RWPE2 (cell line): ENCODE measurements around the gene MILR1.
A peak's percentile ranks its signal among the peaks of the same experiment; 100 is the strongest.

Source experiments
- ATAC-seq: fragments of 200-7000 bp; cut with Tn5 transposase; 3 replicates; pipeline ENCODE4 v1.9.1; 2021; ENCODE audit warnings: low read depth
- DNase-seq: peaks from one replicate; pipeline ENCODE4 v3.0.0-alpha.2; 2020; ENCODE audit warnings: low spot score
- H3K27ac ChIP-seq: fragments of 450-650 bp; 2 replicates; pipeline ENCODE4 v1.5.1; 2017; ENCODE audit warnings: mild to moderate bottlenecking; ENCODE audit not compliant: poor library complexity, severe bottlenecking
- H3K27me3 ChIP-seq: fragments of 250-450 bp; sonication (Bioruptor Pico); 2 replicates; pipeline ENCODE4 v1.5.1; 2021; ENCODE audit warnings: mild to moderate bottlenecking, moderate library complexity; ENCODE audit not compliant: insufficient read depth, poor library complexity, severe bottlenecking
- H3K36me3 ChIP-seq: fragments of 250-450 bp; sonication (Bioruptor Pico); 2 replicates; pipeline ENCODE4 v1.5.1; 2020; ENCODE audit warnings: low read depth, mild to moderate bottlenecking, moderate library complexity
- H3K4me1 ChIP-seq: fragments of 250-450 bp; sonication (Bioruptor Pico); 2 replicates; pipeline ENCODE4 v1.5.1; 2021; ENCODE audit warnings: mild to moderate bottlenecking, moderate library complexity; ENCODE audit not compliant: insufficient read depth, poor library complexity, severe bottlenecking
- H3K4me3 ChIP-seq: fragments of 250-450 bp; sonication (Bioruptor Pico); 2 replicates; pipeline ENCODE4 v1.5.1; 2021; ENCODE audit warnings: mild to moderate bottlenecking, moderate library complexity; ENCODE audit not compliant: severe bottlenecking
- H3K9me3 ChIP-seq: fragments of 250-450 bp; sonication (Bioruptor Pico); 2 replicates; pipeline ENCODE4 v1.5.1; 2021; ENCODE audit warnings: mild to moderate bottlenecking, moderate library complexity; ENCODE audit not compliant: severe bottlenecking
- TF ChIP-seq, protein P1 (sequence below): fragments of 450-650 bp; IDR thresholded peaks from one replicate; pipeline ENCODE4 v1.5.1; 2017; ENCODE audit warnings: mild to moderate bottlenecking, moderate library complexity; ENCODE audit not compliant: poor library complexity, severe bottlenecking

The MILR1 gene

DNA sequence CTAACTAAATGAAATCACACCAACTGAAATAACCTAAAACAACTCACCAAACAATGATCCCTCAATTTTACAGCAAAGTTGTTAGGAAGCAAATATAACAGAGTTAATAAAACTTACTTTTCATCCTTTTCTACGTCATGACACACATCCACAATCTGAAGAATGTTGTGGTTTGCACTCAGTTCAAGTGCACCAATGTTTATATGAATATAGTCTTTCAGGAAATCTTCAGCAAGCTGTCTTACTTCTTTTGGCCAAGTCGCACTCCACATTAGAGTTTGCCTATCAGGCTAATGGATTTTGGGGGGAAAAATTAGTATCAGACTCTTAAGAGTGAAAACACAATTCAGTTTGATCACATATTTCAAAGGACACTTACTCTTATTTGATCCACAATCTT, 53.9 kb downstream of the MILR1 start:
- Histone ChIP-seq H3K36me3 (peaks cover 82% of the 10 kb centered on the region), H3K4me1 (peaks cover 27% of the 10 kb centered on the region), H3K27me3 (no peaks in the 10 kb centered on the region), H3K9me3 (no peaks in the 10 kb centered on the region), H3K27ac (no peak overlapping the region), H3K4me3 (no peak overlapping the region)
- DNase-seq (no peak), ATAC-seq (no peak)
- TF ChIP-seq, protein P1, sequence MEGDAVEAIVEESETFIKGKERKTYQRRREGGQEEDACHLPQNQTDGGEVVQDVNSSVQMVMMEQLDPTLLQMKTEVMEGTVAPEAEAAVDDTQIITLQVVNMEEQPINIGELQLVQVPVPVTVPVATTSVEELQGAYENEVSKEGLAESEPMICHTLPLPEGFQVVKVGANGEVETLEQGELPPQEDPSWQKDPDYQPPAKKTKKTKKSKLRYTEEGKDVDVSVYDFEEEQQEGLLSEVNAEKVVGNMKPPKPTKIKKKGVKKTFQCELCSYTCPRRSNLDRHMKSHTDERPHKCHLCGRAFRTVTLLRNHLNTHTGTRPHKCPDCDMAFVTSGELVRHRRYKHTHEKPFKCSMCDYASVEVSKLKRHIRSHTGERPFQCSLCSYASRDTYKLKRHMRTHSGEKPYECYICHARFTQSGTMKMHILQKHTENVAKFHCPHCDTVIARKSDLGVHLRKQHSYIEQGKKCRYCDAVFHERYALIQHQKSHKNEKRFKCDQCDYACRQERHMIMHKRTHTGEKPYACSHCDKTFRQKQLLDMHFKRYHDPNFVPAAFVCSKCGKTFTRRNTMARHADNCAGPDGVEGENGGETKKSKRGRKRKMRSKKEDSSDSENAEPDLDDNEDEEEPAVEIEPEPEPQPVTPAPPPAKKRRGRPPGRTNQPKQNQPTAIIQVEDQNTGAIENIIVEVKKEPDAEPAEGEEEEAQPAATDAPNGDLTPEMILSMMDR = no peak

DNA sequence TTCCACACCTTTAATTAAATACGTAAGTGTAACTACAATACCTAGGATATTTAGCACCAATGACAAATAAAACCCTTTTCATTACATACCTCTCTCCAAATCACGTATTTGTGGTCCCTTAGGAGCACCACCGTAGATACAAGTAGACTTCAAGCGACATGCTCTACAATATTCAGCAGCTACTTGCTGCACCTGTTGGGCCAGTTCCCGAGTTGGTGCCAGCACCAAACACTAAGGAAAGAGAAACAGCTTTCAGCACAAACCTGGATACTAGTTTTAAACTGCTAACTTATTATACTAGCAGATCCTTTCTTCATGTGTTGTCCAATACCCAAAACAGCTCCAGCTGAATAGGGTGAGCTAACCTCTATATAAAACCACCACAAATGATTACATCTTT, 54.4 kb downstream of the MILR1 start:
- H3K36me3 ChIP-seq = peaks cover 82% of the 10 kb centered on the region
- peak overlapping the region; percentile 92 for H3K27ac ChIP-seq
- no peaks in the 10 kb centered on the region for H3K9me3 ChIP-seq
- H3K4me3 ChIP-seq = no peak overlapping the region
- no peak for DNase-seq
- ATAC-seq = no peak
- TF ChIP-seq, protein P1 = no peak
- no peaks in the 10 kb centered on the region for H3K27me3 ChIP-seq
- H3K4me1 ChIP-seq = peaks cover 26% of the 10 kb centered on the region

DNA sequence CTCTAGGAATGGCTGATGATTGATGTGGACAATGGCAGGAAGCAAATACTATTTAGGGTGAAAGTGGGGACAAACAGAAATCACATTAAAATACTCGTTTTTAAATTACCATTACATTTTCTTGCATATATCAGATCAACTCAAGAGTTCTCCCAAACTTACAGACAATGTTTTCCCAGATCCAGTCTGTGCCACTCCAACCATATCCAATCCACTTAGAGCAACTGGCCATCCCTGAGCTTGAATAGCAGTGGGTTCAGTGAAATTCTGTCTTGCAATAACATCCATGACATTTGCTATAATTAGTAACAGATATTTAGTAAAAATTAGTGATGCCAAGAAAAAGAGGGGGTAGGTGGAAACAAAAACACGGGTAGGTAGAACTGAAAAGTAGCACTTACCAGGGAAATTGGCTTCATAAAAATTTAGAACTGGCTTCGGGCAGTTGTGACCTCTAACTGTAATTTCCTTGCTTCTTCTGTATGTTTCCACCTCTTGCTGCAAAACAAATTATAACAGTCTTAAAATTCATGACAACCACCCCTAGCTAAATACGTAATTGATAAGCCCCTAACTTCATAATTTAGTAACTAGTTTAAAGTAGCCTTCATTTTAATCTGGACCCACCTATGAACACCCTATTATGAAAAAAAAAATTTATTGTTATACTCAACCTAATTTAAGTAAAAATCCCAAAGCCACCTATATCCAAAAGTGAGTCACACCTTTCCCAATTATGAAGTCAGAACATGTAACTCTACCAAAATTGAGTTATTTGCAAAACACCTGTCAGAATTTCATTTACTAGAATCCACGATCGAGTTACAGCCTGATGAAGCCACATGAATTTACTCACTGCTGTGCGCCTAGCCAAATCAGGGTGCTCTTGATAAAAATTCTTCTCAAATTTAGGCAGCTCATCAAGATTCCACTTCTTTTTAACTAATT, 55.2 kb downstream of the MILR1 start:
- ATAC-seq = no peak
- Histone ChIP-seq H3K9me3 (no peaks in the 10 kb centered on the region), H3K4me1 (peaks cover 25% of the 10 kb centered on the region), H3K27me3 (no peaks in the 10 kb centered on the region), H3K27ac (peak overlapping the region; percentile 92), H3K4me3 (peak overlapping the region; percentile 85), H3K36me3 (peaks cover 82% of the 10 kb centered on the region)
- TF ChIP-seq, protein P1 = no peak
- DNase-seq = no peak

DNA sequence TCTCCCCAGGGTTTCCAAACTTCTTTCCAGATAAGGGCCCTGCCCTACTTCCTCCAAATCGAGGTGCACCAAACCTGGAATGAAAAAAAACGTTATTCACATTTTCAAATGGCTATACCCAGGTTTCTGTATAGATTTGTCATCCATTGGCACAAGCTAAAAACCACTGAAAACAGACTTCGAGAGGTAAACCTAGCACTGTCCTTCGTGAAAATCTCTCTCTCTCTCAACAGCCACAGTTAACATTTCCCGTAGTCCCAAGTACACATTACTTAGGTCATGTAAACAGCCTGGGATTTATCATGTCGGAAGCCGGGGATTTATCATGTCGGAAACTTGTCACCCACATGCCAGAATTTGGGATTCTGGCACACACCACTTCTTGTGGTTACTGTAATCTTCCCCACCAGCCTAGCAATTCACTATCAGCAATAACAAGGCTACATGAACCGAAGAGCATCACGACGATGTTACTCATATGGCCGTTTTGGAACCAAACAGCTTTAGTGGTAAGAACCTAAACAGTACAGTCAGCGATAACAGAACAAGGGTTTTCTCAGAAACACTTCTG, 55.9 kb downstream of the MILR1 start:
- Histone ChIP-seq H3K4me1 (peaks cover 25% of the 10 kb centered on the region), H3K27ac (peak overlapping the region; percentile 92), H3K4me3 (peak overlapping the region; percentile 85), H3K27me3 (no peaks in the 10 kb centered on the region), H3K36me3 (peaks cover 82% of the 10 kb centered on the region), H3K9me3 (no peaks in the 10 kb centered on the region)
- DNase-seq = no peak
- ATAC-seq = no peak
- TF ChIP-seq, protein P1 = no peak
